ENCODE results near the gene VPS37B. TPM values are rescaled to one million over a fixed set of nuclear protein-coding genes. Genes with fewer than 3 reads are reported as not detected.

VPS37B gene
- total and polyA plus RNA-seq, 2 donors (not counting 1 experiment from before 2014, with no cell fraction given) = 66.7 to 88.1 TPM

DNA sequence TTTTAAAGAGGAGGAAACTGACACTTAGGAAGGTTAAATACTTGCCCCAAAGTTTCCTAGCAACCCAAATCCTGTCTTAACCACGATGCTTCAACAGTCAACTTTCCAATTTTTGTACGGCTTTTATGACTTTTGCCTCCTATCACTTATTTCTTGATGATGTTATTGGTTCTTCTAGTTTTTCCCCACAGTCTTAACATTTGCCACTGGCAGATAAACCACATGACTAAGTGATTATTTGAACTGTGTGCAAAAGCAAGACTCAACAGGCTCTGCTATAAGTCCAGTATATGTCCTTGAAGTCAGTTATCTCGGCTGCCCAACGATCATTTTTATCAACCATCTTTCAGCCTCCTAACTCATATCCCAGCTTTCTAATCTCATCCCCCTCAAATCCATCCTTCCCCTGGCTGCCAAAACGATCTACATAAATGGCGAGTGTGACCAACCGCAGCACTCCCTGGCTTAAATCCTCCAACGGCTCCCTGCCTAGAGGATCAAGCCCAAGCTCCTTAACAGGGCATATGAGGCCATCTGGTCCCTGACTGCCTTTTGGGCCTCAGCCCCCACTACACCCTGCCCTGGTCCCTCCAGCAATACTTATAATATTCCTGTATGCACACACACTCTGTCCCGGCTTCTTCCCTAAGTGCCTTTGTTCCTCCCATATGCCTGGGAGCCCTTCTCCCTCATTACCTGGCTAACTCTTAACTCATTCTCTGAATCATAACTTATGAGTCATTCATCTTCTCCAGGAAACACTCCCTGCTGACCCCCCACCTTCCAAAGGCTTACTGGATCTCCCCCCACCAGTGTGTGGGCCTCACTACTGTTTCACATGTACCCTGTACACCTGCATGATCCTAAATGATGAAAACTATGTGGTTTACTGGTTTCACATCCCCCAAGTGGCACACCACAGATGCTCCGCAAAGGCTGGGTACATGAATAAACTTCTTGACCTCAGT is 8.8 kb downstream of the VPS37B start:
- ChIA-PET POLR2A (interaction anchor here (0.5 to 1.5 kb wide), 5 partner anchors 13 to 69 kb away, joined by 3 to 4 read pairs (median 3); no protein-coding TSS in a partner anchor), CTCF (interaction anchor here (0.7 to 11.0 kb wide), 9 partner anchors 9 to 93 kb away, joined by 3 to 101 read pairs (median 8); partner anchors contain the start of gene VPS37B)
- Histone ChIP-seq H2AFZ (ENCODE audit: insufficient read depth, low read depth, low read length, poor library complexity, severe bottlenecking) (no peak overlapping the region), H3K36me3 (replicated peaks in 1 of 2; ENCODE audit: control extremely low read depth in 1 of 2, control insufficient read depth in 1 of 2, extremely low read depth in 1 of 2, insufficient read depth in 2 of 2, low read length in 1 of 2) (no peaks in the 10 kb centered on the region), H3K4me1 (ENCODE audit: control insufficient read depth in 2 of 2, insufficient read depth in 2 of 2, low read length in 2 of 2) (peaks cover 90 to 95% of the 10 kb centered on the region in 2 donors), H3K27ac (ENCODE audit: low read length in 2 of 2) (peak overlapping the region; percentile 87 to 97), H3K4me2 (replicated peaks; ENCODE audit: low read depth, low read length, poor library complexity, severe bottlenecking) (peak overlapping the region; percentile 67), H4K20me1 (ENCODE audit: control insufficient read depth, insufficient read depth, low read length, poor library complexity, severe bottlenecking) (peaks cover 41% of the 10 kb centered on the region), H3K79me2 (ENCODE audit: control insufficient read depth, insufficient read depth, low read length) (peaks cover 96% of the 10 kb centered on the region), H3K9me3 (ENCODE audit: control extremely low read depth in 1 of 3, control insufficient read depth in 2 of 3, insufficient read depth in 1 of 3, low read length in 2 of 3) (no peaks in the 10 kb centered on the region), H3K4me3 (ENCODE audit: control extremely low read depth in 1 of 5, extremely low read depth in 1 of 5, insufficient read depth in 1 of 5, low read depth in 2 of 5, low read length in 4 of 5) (peak overlapping the region; percentile 24 to 67 (median 49)), H3K27me3 (replicated peaks in 1 of 4; ENCODE audit: control extremely low read depth in 1 of 4, control insufficient read depth in 3 of 4, insufficient read depth in 4 of 4, low read length in 3 of 4) (no peaks in the 10 kb centered on the region), H3K9ac (ENCODE audit: low read length) (peak overlapping the region; percentile 56)
- Mint-ChIP-seq H3K4me3 (peak overlapping the region; percentile 97), H3K9me3 (ENCODE audit: insufficient read depth) (no peaks in the 10 kb centered on the region), H3K27me3 (no peaks in the 10 kb centered on the region), H3K4me1 (peaks cover 85% of the 10 kb centered on the region), H3K27ac (peak overlapping the region; percentile 59)
- TF ChIP-seq, protein P1, sequence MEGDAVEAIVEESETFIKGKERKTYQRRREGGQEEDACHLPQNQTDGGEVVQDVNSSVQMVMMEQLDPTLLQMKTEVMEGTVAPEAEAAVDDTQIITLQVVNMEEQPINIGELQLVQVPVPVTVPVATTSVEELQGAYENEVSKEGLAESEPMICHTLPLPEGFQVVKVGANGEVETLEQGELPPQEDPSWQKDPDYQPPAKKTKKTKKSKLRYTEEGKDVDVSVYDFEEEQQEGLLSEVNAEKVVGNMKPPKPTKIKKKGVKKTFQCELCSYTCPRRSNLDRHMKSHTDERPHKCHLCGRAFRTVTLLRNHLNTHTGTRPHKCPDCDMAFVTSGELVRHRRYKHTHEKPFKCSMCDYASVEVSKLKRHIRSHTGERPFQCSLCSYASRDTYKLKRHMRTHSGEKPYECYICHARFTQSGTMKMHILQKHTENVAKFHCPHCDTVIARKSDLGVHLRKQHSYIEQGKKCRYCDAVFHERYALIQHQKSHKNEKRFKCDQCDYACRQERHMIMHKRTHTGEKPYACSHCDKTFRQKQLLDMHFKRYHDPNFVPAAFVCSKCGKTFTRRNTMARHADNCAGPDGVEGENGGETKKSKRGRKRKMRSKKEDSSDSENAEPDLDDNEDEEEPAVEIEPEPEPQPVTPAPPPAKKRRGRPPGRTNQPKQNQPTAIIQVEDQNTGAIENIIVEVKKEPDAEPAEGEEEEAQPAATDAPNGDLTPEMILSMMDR (IDR thresholded peaks at IDR 0.05) = no peak
- no peak for TF ChIP-seq EZH2 (IDR thresholded peaks at IDR 0.05; ENCODE audit: borderline replicate concordance, insufficient read depth, low read depth, low read length, poor library complexity, severe bottlenecking)
- WGBS (ENCODE audit: insufficient coverage) = 68% methylated on average over 8 of the region's 10 CpGs
- intact Hi-C loops (cut with micrococcal nuclease) = loop anchor here (1.0 to 5.0 kb wide), 4 partner anchors 11 to 75 kb away; no protein-coding TSS in a partner anchor
- DNase-seq (peak; percentile 84), ATAC-seq (ENCODE audit: low read depth) (peak; percentile 80)

Measured in B cell (primary cell).